ENCODE measurements around the gene NEMP1. TPM values are rescaled to one million over a fixed set of nuclear protein-coding genes. Genes with fewer than 3 reads are reported as not detected.

Gene NEMP1
- total and polyA plus RNA-seq, 2 donors (not counting 1 experiment from before 2014, with no cell fraction given) = 8.4 to 11.1 TPM

DNA sequence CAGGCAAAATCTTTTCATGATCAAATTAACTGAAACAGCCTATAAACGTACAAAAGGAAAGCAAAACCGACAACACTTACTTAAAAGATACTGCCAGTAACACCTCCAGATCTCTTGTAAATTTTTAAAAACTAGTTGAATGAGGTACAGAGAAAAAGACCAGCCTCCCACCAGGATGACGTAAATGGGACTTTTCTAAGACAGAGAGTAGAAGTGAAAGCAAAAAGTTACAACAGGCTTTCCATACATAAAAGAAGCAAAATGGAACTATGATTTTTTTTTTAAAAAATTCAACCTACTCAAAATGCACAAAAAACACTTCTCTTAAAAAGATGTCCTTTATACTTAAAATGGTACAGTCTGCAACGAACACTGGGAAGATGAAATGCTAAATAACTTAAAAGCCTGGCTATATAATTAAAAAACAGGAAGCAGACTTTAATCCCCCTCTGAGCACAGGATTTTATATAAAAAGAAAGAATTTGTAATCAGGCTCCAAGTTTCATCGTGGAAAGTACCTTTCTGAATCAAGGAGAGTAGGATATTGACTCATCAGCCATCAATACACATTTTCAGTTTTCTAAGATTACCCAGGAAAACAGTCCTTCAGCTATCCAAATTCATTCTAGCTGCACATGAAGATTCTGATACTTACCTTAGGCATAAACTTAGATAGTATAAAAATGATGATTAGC lies 14.5 kb downstream of the NEMP1 start:
- DNase-seq (ENCODE audit: low read depth in 2 of 2) = no peak
- Histone ChIP-seq H3K27ac (ENCODE audit: insufficient read depth, low read length) (no peak overlapping the region), H3K27me3 (ENCODE audit: control insufficient read depth, insufficient read depth, low read length) (no peaks in the 10 kb centered on the region), H3K9ac (ENCODE audit: insufficient read depth, low read length) (no peak overlapping the region), H2AFZ (ENCODE audit: low read length) (no peak overlapping the region), H3K79me2 (ENCODE audit: control insufficient read depth, insufficient read depth, low read length) (no peaks in the 10 kb centered on the region), H3K9me3 (ENCODE audit: control insufficient read depth, insufficient read depth, low read depth, low read length) (no peaks in the 10 kb centered on the region), H3K4me2 (ENCODE audit: extremely low read depth, insufficient read depth, low read length) (no peak overlapping the region), H3K4me3 (replicated peaks in 1 of 4; ENCODE audit: control extremely low read depth in 1 of 4, insufficient read depth in 1 of 4, low read depth in 3 of 4, low read length in 4 of 4) (no peak overlapping the region), H4K20me1 (ENCODE audit: control insufficient read depth, extremely low read depth, insufficient read depth, low read length) (no peaks in the 10 kb centered on the region), H3K4me1 (ENCODE audit: control insufficient read depth, extremely low read depth, insufficient read depth, low read length) (no peaks in the 10 kb centered on the region), H3K36me3 (ENCODE audit: control insufficient read depth, insufficient read depth, low read length) (peaks cover 5% of the 10 kb centered on the region)
- no peak for TF ChIP-seq EZH2 (IDR thresholded peaks at IDR 0.05; ENCODE audit: low read length, missing control alignments)
- TF ChIP-seq, protein P1, sequence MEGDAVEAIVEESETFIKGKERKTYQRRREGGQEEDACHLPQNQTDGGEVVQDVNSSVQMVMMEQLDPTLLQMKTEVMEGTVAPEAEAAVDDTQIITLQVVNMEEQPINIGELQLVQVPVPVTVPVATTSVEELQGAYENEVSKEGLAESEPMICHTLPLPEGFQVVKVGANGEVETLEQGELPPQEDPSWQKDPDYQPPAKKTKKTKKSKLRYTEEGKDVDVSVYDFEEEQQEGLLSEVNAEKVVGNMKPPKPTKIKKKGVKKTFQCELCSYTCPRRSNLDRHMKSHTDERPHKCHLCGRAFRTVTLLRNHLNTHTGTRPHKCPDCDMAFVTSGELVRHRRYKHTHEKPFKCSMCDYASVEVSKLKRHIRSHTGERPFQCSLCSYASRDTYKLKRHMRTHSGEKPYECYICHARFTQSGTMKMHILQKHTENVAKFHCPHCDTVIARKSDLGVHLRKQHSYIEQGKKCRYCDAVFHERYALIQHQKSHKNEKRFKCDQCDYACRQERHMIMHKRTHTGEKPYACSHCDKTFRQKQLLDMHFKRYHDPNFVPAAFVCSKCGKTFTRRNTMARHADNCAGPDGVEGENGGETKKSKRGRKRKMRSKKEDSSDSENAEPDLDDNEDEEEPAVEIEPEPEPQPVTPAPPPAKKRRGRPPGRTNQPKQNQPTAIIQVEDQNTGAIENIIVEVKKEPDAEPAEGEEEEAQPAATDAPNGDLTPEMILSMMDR (conservative IDR thresholded peaks at IDR 0.05 in 1 of 2, IDR thresholded peaks at IDR 0.05 in 1 of 2; ENCODE audit: low read depth in 1 of 2, low read length in 2 of 2) = no peak

DNA sequence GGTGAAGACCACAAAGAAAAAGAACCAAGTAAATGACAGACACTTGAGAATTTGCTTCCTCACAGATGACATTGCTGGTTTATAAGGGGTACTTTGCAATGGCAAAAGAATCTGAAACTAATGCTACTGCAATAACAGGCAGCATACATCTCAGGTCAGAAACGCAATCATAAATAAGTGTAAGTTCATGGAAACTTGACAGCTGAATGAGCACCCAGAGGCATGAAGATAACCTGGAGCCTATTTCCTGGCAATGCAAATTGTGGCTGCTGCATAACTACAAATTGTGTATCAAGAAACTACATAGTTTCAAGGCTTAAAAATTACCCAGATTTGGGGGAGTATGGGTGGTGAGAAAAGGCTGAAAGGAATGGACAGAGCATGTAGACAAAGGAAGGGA lies 20.1 kb downstream of the NEMP1 start:
- H3K4me1 ChIP-seq (ENCODE audit: control insufficient read depth, extremely low read depth, insufficient read depth, low read length) = no peaks in the 10 kb centered on the region
- DNase-seq (ENCODE audit: low read depth in 2 of 2) = no peak
- no peak overlapping the region for H2AFZ ChIP-seq (ENCODE audit: low read length)
- no peak overlapping the region for H3K9ac ChIP-seq (ENCODE audit: insufficient read depth, low read length)
- H3K4me3 ChIP-seq (replicated peaks in 1 of 4; ENCODE audit: control extremely low read depth in 1 of 4, insufficient read depth in 1 of 4, low read depth in 3 of 4, low read length in 4 of 4) = no peak overlapping the region
- H3K36me3 ChIP-seq (ENCODE audit: control insufficient read depth, insufficient read depth, low read length) = peaks cover 5% of the 10 kb centered on the region
- H3K9me3 ChIP-seq (ENCODE audit: control insufficient read depth, insufficient read depth, low read depth, low read length) = no peaks in the 10 kb centered on the region
- no peaks in the 10 kb centered on the region for H3K79me2 ChIP-seq (ENCODE audit: control insufficient read depth, insufficient read depth, low read length)
- no peak overlapping the region for H3K4me2 ChIP-seq (ENCODE audit: extremely low read depth, insufficient read depth, low read length)
- TF ChIP-seq, protein P1 (conservative IDR thresholded peaks at IDR 0.05 in 1 of 2, IDR thresholded peaks at IDR 0.05 in 1 of 2; ENCODE audit: low read depth in 1 of 2, low read length in 2 of 2) = no peak
- no peak for TF ChIP-seq EZH2 (IDR thresholded peaks at IDR 0.05; ENCODE audit: low read length, missing control alignments)
- no peak overlapping the region for H3K27ac ChIP-seq (ENCODE audit: insufficient read depth, low read length)
- H3K27me3 ChIP-seq (ENCODE audit: control insufficient read depth, insufficient read depth, low read length) = no peaks in the 10 kb centered on the region
- H4K20me1 ChIP-seq (ENCODE audit: control insufficient read depth, extremely low read depth, insufficient read depth, low read length) = no peaks in the 10 kb centered on the region

DNA sequence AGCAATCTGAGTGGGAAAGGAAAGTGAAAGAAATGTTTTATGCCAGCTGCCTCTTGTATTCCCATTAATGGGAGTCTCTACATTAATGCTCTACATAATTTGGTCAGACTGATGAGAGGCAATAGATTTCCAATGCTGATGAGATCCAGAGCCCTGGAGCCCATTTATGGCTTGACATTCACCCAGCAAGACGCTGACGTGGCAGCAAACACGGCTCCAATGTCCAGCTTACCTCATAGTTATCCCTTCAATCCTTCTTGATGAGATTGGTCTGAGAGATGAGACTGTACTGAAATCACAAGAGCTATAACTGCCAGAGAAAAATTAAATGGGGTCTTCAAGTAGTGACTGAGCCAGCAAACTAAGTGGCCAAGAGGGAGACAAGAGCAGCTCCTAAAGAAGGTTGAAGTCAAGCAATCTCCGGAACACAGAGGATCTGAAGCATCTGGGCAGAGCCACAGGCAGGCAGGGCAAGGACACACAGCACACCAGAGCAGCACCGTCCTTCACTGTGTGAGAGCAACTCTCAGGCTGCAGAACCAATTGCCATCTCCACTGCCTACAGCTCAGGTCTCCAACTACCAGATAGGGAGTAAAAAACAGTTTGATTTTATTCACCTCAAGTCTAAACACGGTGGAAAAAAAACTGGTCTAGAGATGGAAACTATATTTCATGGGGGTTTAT lies 21.4 kb downstream of the NEMP1 start:
- no peak overlapping the region for H3K27ac ChIP-seq (ENCODE audit: insufficient read depth, low read length)
- H3K4me3 ChIP-seq (replicated peaks in 1 of 4; ENCODE audit: control extremely low read depth in 1 of 4, insufficient read depth in 1 of 4, low read depth in 3 of 4, low read length in 4 of 4) = no peak overlapping the region
- no peak overlapping the region for H3K9ac ChIP-seq (ENCODE audit: insufficient read depth, low read length)
- no peak overlapping the region for H3K4me2 ChIP-seq (ENCODE audit: extremely low read depth, insufficient read depth, low read length)
- peaks cover 5% of the 10 kb centered on the region for H3K36me3 ChIP-seq (ENCODE audit: control insufficient read depth, insufficient read depth, low read length)
- no peaks in the 10 kb centered on the region for H3K9me3 ChIP-seq (ENCODE audit: control insufficient read depth, insufficient read depth, low read depth, low read length)
- no peaks in the 10 kb centered on the region for H3K79me2 ChIP-seq (ENCODE audit: control insufficient read depth, insufficient read depth, low read length)
- H3K27me3 ChIP-seq (ENCODE audit: control insufficient read depth, insufficient read depth, low read length) = no peaks in the 10 kb centered on the region
- no peak for TF ChIP-seq EZH2 (IDR thresholded peaks at IDR 0.05; ENCODE audit: low read length, missing control alignments)
- TF ChIP-seq, protein P1 (conservative IDR thresholded peaks at IDR 0.05 in 1 of 2, IDR thresholded peaks at IDR 0.05 in 1 of 2; ENCODE audit: low read depth in 1 of 2, low read length in 2 of 2) = no peak
- H2AFZ ChIP-seq (ENCODE audit: low read length) = no peak overlapping the region
- H4K20me1 ChIP-seq (ENCODE audit: control insufficient read depth, extremely low read depth, insufficient read depth, low read length) = no peaks in the 10 kb centered on the region
- DNase-seq (ENCODE audit: low read depth in 2 of 2) = no peak
- no peaks in the 10 kb centered on the region for H3K4me1 ChIP-seq (ENCODE audit: control insufficient read depth, extremely low read depth, insufficient read depth, low read length)

Measured in fibroblast of lung (primary cell).